AG04450 (cell line): ENCODE measurements around the gene PLEKHA8. TPM values are rescaled to one million over a fixed set of nuclear protein-coding genes. Genes with fewer than 3 reads are reported as not detected.
A peak's percentile ranks its signal among the peaks of the same experiment; 100 is the strongest.

Source experiments
- CTCF ChIA-PET: fragments of 300-600, 350-600 bp; formaldehyde crosslinking; extraction: SDS; loops from one replicate; lab custom pipeline; 2022; ENCODE audit warnings: antibody characterized with exemption, inconsistent platforms; lab: Charles Lee
- POLR2A ChIA-PET: fragments of 350-600 bp; formaldehyde crosslinking; extraction: SDS; loops from one replicate; lab custom pipeline; 2021; ENCODE audit warnings: antibody characterized with exemption, inconsistent platforms; lab: Yijun Ruan, JAX
- DNase-seq: peaks from one replicate; pipeline ENCODE4 v3.0.0-alpha.2; 2011; ENCODE audit warnings: low read depth, low spot score
- H3K27ac ChIP-seq: one replicate; pipeline ENCODE4 v1.5.1; 2012; ENCODE audit warnings: low read depth, low read length, control low read depth
- H3K27me3 ChIP-seq: one replicate; pipeline ENCODE4 v1.6.0; 2012; ENCODE audit warnings: low read length; ENCODE audit not compliant: control insufficient read depth, insufficient read depth
- H3K4me3 ChIP-seq: 2 replicates; pipeline ENCODE4 v1.5.1; 2011; ENCODE audit warnings: mild to moderate bottlenecking, low read depth, low read length, control low read depth
- H3K9me3 ChIP-seq: 2 replicates; pipeline ENCODE4 v1.5.1; 2012; ENCODE audit warnings: low read length; ENCODE audit not compliant: control insufficient read depth, insufficient read depth
- CTCF ChIP-seq: IDR thresholded peaks from 2 replicates; pipeline ENCODE4 v1.5.1; 2011; ENCODE audit warnings: low read depth, low read length, control low read depth, inconsistent platforms
- polyA plus RNA-seq: library from polyadenylated mRNA; depleted of rRNA; stranded (reverse); fragments of >200 nt; gene quantifications from 2 replicates; pipeline ENCODE4 v1.2.3, GENCODE V29; 2011

Gene PLEKHA8
- polyA plus RNA-seq, 1 experiment = 12.6 TPM

- H3K27me3 ChIP-seq = no peaks in the 10 kb centered on the region
- no peak for DNase-seq
- ChIA-PET POLR2A (no interaction called here), CTCF (no interaction called here)
- no peak overlapping the region for H3K27ac ChIP-seq
- H3K4me3 ChIP-seq = no peak overlapping the region
- no peaks in the 10 kb centered on the region for H3K9me3 ChIP-seq
- TF ChIP-seq CTCF = no peak
Measured at GRCh38 chr7:30144657-30145306, 116.6 kb downstream of the PLEKHA8 start.

DNA sequence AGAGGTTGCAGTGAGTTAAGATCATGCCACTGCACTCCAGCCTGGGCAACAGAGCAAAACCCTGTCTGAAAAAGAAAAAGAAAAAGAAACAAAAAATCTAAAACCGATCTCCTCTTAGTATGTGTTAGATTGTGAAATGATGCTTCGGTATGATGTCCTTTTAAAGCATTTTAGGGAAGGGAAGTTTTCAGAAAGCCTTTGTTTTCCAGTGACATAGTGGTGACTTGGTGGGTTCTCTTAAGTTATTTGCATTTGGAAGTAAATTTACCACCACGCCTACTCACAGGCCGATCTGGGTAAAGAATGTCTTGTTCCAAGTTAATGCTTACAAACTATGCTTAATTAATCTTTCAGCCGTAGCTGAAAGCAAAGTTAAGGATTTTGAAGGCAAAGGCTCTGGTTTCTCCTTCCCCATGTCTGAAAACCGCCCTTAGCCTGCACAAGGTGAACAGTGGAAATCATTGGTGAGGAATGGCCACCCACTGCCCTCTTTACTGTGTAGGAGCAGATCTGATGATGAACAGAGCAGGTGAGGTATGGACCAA is 117.3 kb downstream of the PLEKHA8 start:
- ChIA-PET CTCF (no interaction called here), POLR2A (no interaction called here)
- H3K9me3 ChIP-seq = no peaks in the 10 kb centered on the region
- H3K4me3 ChIP-seq = no peak overlapping the region
- H3K27ac ChIP-seq = no peak overlapping the region
- H3K27me3 ChIP-seq = no peaks in the 10 kb centered on the region
- no peak for TF ChIP-seq CTCF
- no peak for DNase-seq

DNA sequence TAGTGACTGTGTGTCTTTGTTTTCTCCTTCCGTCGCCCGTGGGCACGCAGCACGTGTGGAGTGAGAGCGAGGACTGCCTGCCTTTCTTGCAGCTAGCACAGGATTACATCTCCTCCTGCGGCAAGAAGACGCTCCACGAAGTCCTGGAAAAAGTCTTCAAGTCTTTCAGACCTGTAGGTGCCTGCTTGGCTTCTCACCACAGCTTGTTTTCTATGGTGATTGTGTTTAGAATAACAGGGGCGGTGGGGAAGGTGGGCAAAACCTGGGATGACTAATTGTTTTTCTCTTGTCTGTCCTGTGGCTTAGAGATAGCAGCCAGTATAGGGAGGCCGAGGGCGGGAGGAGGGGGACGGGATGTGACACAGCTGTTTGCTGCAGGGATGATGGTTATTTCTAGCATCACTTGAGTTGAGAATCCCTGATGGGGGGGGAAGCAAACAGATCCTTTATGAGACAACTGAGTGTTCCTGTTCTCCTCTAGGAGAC is 118.0 kb downstream of the PLEKHA8 start:
- no peak for TF ChIP-seq CTCF
- DNase-seq = no peak
- Histone ChIP-seq H3K4me3 (no peak overlapping the region), H3K27me3 (no peaks in the 10 kb centered on the region), H3K9me3 (no peaks in the 10 kb centered on the region), H3K27ac (peak overlapping the region; percentile 31)
- POLR2A ChIA-PET = no interaction called here
- CTCF ChIA-PET = interaction anchor here (1.0 kb wide), 1 partner anchor 18 kb away, joined by 3 read pairs; no protein-coding TSS in a partner anchor

- TF ChIP-seq CTCF = no peak
- ChIA-PET CTCF (interaction anchor here (1.0 kb wide), 1 partner anchor 17 kb away, joined by 3 read pairs; no protein-coding TSS in a partner anchor), POLR2A (no interaction called here)
- H3K9me3 ChIP-seq = no peaks in the 10 kb centered on the region
- H3K4me3 ChIP-seq = no peak overlapping the region
- DNase-seq = no peak
- H3K27me3 ChIP-seq = no peaks in the 10 kb centered on the region
- no peak overlapping the region for H3K27ac ChIP-seq
Measured at GRCh38 chr7:30147223-30147622, 119.0 kb downstream of the PLEKHA8 start.

- no peaks in the 10 kb centered on the region for H3K9me3 ChIP-seq
- no peak for DNase-seq
- ChIA-PET CTCF (interaction anchor here (1.3 kb wide), 1 partner anchor 17 kb away, joined by 6 read pairs; no protein-coding TSS in a partner anchor), POLR2A (no interaction called here)
- TF ChIP-seq CTCF = no peak
- H3K27ac ChIP-seq = no peak overlapping the region
- no peaks in the 10 kb centered on the region for H3K27me3 ChIP-seq
- H3K4me3 ChIP-seq = no peak overlapping the region
Measured at GRCh38 chr7:30147785-30148184, 119.6 kb downstream of the PLEKHA8 start.
